NCI-H187 treated with DMSO at 0.1 percent for 48 hours (cell line): ENCODE measurements around the gene CDH4.

Experiments used
- DNase-seq: peaks from one replicate; lab custom pipeline; 2025; lab: John Stamatoyannopoulos, UW

Gene CDH4

GRCh38 chr20:61806995-61807394 lies 554.9 kb downstream of the CDH4 start:
- no peak for DNase-seq

- peak; percentile 25 for DNase-seq
These were observed 555.6 kb downstream of the CDH4 start for GRCh38 chr20:61807471-61808160.

- no peak for DNase-seq
These were observed 556.4 kb downstream of the CDH4 start for GRCh38 chr20:61808447-61808846.

DNA sequence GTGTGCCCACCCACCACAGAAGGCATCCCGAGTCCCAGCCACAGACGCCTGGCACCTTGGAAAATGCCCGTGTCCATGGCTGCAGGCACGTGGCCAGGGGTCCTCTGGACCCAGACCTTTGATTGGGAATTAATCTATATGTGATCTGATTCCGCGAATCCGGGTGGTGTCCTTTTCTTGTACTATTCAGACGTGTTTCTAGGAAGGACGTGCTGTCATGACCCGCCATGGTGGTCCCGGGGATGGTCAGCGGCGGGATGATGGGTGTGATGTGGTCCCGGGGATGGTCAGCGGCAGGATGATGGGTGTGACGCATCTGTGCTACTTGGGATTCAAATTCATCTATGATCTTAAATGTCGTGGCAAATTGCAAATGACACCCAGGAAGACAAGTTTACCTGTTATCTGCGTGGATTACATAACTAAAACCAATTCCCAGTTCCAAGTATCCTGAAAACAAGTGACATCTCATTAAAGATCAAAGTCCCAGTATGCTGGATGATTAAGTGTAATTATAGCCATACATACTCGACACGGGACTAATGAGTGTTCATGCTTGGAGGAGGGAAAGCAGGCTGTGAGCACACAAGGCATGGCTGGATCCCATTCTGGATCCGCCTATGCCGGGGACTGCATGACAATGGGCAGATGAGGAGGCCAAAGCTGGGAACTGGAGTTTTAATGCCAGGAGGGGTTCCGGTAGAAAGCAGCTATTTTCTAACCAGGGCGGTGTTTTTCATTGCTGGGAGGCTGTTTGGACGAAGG lies 557.1 kb downstream of the CDH4 start:
- no peak for DNase-seq

DNA sequence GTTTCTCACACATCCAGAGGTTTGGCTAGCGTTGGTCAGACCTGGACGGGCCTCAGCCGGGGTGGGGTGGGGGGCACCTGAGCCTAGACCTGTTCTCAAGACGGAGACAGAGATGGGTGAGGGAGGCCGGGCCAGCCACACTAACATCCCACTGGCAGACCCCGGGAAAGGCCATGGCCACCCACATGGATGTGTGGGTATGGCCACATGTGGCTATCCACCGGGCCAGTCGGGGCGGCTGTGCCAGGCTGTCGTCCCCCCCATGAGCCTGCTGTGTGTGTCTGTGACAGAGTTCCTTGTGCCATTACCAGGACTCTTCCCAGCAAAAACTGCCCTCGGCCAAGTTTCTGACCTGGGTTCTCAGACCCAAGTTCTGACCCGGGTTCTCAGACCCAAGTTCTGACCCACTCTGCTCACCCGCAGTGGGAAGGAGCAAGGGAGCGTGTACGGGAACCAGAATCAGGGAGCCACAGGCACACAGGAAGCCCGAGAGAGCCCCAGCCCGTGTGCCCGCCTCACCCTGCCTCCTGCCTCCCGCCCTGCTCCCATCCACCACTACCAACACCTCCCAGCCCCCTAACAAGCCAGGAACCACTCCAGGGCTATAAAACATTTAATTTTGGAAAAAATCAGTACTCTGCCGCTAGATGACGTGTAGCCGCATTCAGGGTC lies 558.1 kb downstream of the CDH4 start:
- no peak for DNase-seq

DNA sequence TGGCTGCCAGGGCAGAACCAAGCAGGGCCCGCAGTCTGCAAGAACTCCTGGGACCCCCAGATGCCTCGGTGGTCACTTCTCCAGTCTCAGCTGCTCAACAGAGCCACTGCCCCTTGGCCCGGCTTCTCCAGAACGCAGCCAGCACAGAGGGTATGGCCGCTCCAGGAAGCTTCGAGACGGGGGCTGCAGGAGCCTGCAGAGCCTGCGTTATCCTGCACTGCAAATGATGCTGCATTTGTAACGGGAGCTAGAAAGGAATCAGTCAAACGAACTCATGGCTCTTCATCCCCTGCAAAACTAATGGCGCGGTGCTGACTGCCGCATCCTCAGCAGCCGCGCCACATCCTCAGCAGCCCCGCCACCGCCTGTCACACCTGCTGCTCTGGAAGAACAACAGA lies 558.7 kb downstream of the CDH4 start:
- DNase-seq = no peak

DNA sequence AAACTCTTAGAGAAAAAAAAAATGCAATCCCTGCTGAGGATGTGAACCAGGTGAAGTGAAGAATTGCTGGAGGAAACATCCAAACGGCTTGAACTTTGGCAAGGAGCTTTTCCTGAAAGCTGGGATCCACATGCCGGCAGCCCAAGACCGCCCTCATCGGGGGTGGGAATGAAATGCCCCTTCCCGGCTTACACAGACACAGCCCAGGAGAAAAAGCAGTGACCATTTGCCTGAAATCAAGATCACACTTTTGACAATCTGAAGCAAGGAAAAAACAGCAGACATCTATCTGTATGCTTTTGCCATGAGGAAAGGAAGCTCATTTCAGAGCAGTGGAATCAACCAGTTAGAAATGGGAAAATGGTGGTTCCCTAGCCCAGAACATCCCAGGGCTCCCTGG lies 559.1 kb downstream of the CDH4 start:
- no peak for DNase-seq

DNA sequence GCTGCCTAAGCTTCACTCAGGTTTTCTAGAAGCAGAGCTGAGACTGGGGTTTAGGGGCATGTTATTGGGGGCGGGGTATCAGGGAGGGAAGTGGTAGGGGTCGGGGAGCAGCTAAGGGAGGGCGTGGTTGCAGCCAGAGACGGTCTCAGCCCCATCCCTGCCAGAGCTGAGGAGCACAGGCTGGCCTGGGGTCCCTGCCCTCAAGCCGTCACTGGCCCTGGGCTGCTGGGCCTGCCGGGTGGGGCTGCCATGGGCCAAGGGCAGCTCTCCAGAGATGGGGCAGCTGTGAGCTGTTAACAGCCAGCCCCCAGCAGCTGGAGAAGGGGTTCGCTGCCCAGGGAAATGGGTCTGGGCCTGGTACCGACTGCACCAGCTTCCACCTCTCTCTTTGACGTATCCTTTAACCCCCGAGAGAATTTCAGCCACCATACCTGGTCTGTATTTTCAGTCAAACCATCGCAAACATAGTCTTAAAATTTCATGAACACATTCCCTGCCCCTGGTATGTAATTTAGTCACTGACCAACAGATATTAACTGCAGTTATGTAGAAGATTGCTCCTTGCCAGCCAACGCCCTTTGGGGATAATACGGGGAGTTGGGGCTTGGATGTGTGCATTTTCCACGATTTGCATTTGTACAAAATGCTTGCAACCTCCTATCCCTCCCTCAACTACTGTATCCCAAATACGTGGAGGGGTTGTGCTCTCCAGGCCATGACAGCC lies 560.2 kb downstream of the CDH4 start:
- DNase-seq = no peak

GRCh38 chr20:61812845-61813485 lies 560.9 kb downstream of the CDH4 start:
- no peak for DNase-seq

- DNase-seq = no peak
These were observed 561.7 kb downstream of the CDH4 start for GRCh38 chr20:61813791-61814190.

- DNase-seq = no peak
These were observed 562.2 kb downstream of the CDH4 start for GRCh38 chr20:61814244-61814643.

- DNase-seq = no peak
These were observed 562.7 kb downstream of the CDH4 start for GRCh38 chr20:61814726-61815125.

DNA sequence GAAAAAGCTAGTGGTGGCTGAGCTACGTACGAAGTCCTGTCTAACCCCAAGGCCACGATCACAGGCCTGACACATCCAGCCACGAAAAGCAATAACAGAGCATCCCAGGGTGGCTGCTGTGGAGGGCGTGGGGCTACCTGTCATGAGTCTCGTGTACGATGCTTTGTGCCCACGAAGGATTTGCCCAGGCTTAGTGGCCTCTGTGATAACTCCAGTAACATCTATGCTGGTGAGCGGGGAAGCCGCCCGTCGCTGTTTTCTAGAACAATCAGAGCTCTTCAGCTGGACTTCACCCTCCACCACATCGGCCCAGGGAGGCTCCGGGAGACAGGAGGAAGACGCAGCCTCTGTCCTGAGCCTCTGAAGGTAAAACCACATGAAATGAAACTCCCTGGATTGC lies 563.1 kb downstream of the CDH4 start:
- DNase-seq = no peak

DNA sequence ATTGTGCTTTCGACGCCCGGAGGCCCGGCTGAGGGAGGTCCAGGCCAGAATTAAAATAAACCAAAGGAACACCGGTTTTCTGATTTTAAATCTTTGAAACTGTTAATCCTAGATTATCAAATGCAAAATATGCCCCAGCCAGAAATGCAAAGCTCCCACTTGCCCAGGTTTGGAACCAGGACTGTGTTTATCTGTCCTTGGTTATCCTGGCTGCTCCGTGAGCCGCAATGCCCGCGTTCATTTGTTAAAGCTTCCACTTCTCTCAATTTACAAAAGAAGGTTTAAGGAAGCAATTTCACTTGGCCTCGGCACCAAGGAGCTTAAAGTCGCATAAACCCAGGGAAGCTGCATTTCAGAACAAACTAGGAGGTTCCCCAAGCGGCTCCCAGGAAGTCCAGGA lies 563.6 kb downstream of the CDH4 start:
- no peak for DNase-seq

- no peak for DNase-seq
These were observed 564.8 kb downstream of the CDH4 start for GRCh38 chr20:61816606-61817460.

- no peak for DNase-seq
These were observed 565.5 kb downstream of the CDH4 start for GRCh38 chr20:61817575-61817974.

DNA sequence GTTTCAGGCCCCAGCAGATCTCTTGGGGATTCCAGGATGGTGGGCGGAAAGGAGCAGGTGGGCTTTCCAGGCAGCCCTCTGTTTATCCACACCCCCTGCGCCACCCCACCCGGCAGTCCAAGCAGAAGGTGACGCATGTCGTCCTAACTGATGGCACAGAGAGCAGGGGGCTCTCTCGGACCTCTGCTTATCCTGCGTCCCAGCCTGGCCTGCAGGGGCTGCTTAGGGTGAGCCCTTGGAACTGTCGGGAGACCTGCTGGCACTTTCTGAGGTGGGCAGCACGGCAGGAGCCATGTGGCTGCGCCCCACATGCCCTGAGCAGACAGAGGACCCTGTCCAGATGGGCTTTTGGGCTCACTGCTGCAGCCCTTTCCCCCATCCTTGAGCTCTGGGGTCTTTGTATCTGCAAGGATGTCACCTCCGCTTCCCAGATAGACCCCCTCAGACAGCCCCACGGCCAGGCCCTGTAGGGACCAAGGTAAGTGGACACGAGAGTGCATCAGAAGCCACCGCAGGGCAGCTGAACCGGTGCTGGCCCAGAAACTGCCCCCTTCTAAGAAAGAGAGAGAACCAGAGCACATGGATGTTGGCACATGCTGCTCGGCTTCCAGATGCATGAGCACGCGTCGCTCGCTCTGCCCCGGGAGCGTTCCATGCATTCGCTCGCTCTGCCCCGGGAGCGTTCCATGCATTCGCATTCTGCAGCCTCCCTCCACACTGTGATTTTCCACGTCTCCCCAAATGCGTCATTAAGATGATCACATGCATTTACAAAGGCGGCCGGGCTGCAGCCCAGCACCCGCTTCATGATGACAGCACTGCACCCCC lies 566.9 kb downstream of the CDH4 start:
- no peak for DNase-seq

- DNase-seq = no peak
These were observed 567.4 kb downstream of the CDH4 start for GRCh38 chr20:61819574-61819846.

DNA sequence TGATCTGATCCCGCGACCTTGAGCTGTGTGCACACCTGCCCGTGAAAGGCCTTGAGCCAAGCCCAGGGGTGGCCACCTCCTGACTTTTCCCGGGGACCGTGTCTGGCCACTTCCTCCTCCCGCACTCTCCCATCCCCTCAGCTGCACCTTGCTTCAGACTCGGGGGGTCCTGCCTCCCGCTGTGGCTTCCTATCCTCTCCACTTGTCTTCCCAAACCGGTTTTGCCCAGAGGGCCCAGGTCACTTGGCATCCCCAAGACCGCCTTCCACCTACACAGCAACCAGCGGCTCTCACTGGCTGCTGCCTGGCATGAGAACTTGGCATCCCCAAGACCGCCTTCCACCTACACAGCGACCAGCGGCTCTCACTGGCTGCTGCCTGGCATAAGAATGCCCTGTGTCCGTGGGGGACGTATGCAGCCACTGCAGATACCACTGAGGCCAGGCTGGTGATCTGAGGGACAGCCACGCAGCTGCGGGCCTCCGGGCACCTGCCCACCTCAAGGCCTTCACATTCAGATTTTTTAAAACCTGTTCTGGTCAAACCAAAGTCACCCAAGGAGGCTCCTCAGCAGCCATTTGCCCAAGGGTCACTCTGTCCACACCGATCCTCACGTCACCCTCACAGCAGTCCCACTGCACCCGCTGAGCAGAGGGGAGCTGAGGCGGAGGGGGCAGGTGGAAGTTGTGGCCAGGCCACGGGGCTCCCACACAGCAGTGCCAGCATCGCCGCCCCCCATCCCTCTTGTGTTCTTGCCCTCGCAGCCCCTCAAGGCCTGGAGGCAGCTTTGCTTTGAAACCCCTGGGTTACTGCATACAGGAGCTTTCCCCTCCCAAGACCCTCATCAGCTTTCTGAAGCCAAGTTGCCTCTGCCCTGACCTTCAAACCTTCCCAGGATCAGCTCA lies 568.1 kb downstream of the CDH4 start:
- DNase-seq = no peak
